Erythroblast (primary cell): ENCODE results near the gene PTDSS2.

Experiments used
- DNase-seq, 2 experiments: peaks; one replicate each; lab custom pipeline; 2025; lab: John Stamatoyannopoulos, UW
- GATA1 ChIP-seq: IDR thresholded peaks from 2 replicates; pipeline ENCODE4 v1.6.1; 2011; ENCODE audit warnings: low read depth, mild to moderate bottlenecking, control low read depth, low read length, moderate library complexity
- POLR2A ChIP-seq: IDR thresholded peaks from 2 replicates; pipeline ENCODE4 v1.6.1; 2011; ENCODE audit warnings: mild to moderate bottlenecking, low read length

Gene PTDSS2

DNA sequence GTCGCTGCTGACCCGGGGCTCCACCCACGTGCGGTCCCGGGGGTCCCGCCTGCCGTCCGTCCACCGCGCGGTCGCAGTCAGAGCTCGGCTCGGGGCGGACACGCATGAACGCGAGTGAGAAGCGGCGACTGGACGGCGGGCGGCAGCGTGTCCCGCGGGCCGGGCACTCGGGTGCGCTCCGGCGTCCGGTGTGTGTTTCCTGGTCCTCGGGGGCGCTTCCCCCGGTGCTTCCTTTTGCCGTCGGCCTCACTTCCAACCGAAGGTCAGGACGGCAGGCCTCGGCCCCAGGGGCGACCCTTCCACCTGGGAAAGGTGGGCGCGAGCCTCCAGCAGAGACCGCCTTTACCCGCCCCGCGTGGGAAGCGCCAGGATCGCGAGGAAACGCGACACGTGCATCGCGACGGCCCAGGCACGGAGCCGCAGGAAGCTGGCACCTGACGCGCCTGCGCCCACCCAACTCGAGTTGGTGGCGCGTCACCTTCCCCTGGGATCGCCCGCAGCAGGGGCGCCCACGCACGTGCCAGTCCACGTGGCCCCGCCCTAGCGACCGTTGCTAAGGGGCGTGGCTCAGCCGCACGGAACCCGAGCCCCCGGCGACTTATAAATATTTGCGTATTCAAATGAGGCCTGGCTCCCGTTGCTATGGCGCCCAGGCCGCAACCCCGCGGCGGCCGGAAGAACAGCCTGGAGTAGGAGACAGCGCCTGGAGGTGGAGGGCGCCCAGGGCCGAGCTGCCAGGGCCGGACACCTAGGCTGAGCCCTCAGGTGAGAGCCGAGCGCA, 87.0 kb downstream of the PTDSS2 start, which contains the start of gene LRRC56:
LRRC56 (plus strand) TSS at position 687 of the 781 bp plus-strand sequence. CDS start 3,158 bp downstream, outside the sequence.
- DNase-seq, result peak; percentile 86 to 87
- no peak for TF ChIP-seq GATA1
- TF ChIP-seq POLR2A, result peak; percentile 8

DNA sequence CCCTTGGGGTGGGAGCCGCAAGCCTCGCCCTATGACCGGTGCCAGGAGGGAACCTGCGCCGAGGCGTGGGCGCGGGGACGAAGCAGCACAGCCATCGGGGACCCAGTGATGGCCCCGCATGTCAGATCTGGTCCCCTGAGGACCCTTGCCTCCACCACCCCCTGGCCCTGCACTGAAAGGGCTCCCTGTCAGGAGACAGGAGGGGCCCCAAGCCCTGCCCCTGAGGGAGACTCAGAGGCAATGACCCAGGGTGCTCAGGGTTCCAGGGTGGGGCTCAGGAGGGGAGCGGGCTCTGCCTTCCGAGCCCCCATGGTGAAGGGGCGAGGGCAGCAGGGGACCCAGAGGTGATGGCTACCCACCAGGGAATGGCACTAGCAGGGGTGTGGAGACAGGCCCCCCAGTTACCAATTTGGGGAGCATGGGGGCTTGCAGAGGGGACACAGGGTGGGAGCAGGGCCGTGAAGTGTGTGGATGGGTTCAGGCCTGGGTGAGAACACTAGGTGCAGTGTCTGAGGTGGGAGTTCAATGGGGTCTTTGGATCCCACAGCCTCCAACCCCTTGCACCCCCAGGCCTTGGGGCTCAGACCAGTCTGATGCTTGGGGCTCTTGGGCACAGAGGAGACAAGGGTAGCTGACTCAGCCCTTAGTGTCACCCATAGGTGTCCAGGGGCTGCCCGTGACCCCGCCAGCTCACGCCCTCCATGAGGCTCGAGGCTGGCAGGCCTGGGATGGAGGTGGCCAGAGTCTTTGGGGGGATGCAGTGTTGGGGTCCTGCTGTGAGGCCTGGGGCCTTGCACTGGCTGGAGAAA, 87.7 kb downstream of the PTDSS2 start:
- TF ChIP-seq POLR2A (peak; percentile 13), GATA1 (no peak)
- no peak for DNase-seq

DNA sequence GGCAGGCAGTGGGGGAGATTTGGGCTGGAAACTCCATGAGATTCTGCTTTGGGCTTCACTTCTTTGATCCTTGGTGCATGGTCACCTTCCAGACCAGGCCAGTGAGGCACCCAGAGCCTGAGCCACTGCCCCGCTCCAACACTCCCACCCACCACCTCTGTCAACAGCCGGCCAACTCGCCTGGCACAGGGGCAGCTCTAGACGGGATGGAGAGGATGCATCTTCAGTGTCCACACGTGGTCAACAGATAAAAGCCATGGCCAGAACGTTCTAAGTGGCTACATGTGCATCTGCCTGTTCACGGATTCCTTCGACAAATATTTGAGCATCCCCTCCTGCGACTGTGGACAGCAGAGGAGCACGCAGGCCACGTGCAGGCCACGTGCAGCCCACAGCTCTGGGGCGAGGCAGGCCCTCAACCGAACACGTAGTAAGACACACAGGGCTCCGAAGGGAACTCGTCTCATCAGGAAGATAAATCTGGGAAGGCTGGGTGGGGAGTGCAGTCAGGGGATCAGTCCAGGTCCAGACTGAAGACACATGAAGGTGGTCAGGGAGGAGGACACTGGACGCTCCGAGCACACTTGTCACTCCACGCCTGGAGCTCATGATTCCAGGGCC, 88.5 kb downstream of the PTDSS2 start:
- DNase-seq, result no peak
- TF ChIP-seq POLR2A (no peak), GATA1 (no peak)

GRCh38 chr11:539971-540481, 89.9 kb downstream of the PTDSS2 start:
- TF ChIP-seq GATA1 (no peak), POLR2A (no peak)
- no peak for DNase-seq
